ENCODE measurements around the gene EXOC3. TPM values are rescaled to one million over a fixed set of nuclear protein-coding genes. Genes with fewer than 3 reads are reported as not detected.

EXOC3 gene
- total RNA-seq, 1 experiment from 2014 or later: 52.4 TPM

DNA sequence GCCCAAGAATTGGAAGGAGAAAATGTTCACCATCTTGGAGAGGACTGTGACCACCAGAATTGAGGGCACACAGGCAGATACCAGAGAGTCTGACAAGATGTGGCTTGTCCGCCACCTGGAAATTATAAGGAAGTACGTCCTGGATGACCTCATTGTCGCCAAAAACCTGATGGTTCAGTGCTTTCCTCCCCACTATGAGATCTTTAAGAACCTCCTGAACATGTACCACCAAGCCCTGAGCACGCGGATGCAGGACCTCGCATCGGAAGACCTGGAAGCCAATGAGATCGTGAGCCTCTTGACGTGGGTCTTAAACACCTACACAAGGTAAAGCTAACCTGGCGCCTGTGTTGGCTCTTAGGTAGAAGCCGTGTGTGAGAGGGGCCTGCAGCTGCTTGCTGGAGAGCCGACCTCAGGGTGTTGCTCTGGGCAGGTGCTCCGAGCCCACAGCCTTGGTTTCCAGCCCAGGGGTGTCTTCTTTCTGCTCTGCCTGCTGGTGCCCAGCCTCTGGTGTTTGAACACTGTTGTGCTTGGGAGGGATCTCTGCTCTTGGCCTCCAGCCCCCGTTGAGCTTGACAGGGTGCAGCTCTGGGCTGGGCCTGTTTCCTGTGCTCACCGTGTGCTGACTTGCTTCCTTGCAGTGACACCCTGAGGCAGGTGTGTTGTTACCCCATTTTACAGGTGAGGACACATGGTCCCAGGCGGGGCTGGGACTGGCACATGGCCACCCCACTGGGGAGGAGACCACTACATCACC lies 10.9 kb downstream of the EXOC3 start:
- Histone ChIP-seq H3K9me2 (ENCODE audit: insufficient read depth) (no peaks in the 10 kb centered on the region), H3K27me3 (ENCODE audit: insufficient read depth, low read length) (no peaks in the 10 kb centered on the region), H3K4me1 (ENCODE audit: control insufficient read depth in 1 of 2, insufficient read depth in 2 of 2, low read length in 2 of 2) (peaks cover 0 to 8% of the 10 kb centered on the region in 2 experiments; a peak in 2 of 4 replicates), H2AFZ (ENCODE audit: low read depth, low read length, poor library complexity, severe bottlenecking) (no peak overlapping the region), H3K9me3 (ENCODE audit: control insufficient read depth in 1 of 2, insufficient read depth in 1 of 2, low read depth in 1 of 2, low read length in 2 of 2) (peaks cover 0 to 10% of the 10 kb centered on the region in 2 experiments; a peak in 1 of 4 replicates), H3K4me2 (ENCODE audit: low read length) (no peak overlapping the region), H3K4me3 (replicated peaks in 1 of 2; ENCODE audit: low read depth in 1 of 2, low read length in 2 of 2) (no peak overlapping the region), H3K79me2 (ENCODE audit: insufficient read depth, low read length) (peaks cover 82% of the 10 kb centered on the region), H4K20me1 (ENCODE audit: insufficient read depth) (no peaks in the 10 kb centered on the region), H3K9ac (ENCODE audit: low read length) (no peak overlapping the region), H3K36me3 (ENCODE audit: control insufficient read depth in 1 of 2, insufficient read depth in 2 of 2, low read length in 2 of 2) (peaks cover 26 to 53% of the 10 kb centered on the region in 2 experiments), H3K27ac (ENCODE audit: low read depth, low read length) (no peak overlapping the region)
- TF ChIP-seq FOSL1 (IDR thresholded peaks at IDR 0.05; ENCODE audit: low read depth) (no peak), EZH2phosphoT487 (IDR thresholded peaks at IDR 0.05; ENCODE audit: borderline replicate concordance) (no peak), EGR1 (IDR thresholded peaks at IDR 0.05; ENCODE audit: low read depth) (no peak), TCF7L2 (IDR thresholded peaks at IDR 0.05; ENCODE audit: borderline replicate concordance, extremely low read depth, insufficient read depth, insufficient read length) (no peak), EZH2 (IDR thresholded peaks at IDR 0.05) (no peak), CBX3 (IDR thresholded peaks at IDR 0.05; ENCODE audit: low read depth) (no peak), POLR2A (IDR thresholded peaks at IDR 0.05; ENCODE audit: borderline replicate concordance, extremely low read depth, insufficient read depth, insufficient read length) (no peak)
- TF ChIP-seq, protein P1, sequence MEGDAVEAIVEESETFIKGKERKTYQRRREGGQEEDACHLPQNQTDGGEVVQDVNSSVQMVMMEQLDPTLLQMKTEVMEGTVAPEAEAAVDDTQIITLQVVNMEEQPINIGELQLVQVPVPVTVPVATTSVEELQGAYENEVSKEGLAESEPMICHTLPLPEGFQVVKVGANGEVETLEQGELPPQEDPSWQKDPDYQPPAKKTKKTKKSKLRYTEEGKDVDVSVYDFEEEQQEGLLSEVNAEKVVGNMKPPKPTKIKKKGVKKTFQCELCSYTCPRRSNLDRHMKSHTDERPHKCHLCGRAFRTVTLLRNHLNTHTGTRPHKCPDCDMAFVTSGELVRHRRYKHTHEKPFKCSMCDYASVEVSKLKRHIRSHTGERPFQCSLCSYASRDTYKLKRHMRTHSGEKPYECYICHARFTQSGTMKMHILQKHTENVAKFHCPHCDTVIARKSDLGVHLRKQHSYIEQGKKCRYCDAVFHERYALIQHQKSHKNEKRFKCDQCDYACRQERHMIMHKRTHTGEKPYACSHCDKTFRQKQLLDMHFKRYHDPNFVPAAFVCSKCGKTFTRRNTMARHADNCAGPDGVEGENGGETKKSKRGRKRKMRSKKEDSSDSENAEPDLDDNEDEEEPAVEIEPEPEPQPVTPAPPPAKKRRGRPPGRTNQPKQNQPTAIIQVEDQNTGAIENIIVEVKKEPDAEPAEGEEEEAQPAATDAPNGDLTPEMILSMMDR (IDR thresholded peaks at IDR 0.05 in 2 of 3, conservative IDR thresholded peaks at IDR 0.05 in 1 of 3; ENCODE audit: borderline replicate concordance in 1 of 3, insufficient read depth in 1 of 3, low read depth in 2 of 3, low read length in 2 of 3): no peak
- TF ChIP-seq, protein P2, sequence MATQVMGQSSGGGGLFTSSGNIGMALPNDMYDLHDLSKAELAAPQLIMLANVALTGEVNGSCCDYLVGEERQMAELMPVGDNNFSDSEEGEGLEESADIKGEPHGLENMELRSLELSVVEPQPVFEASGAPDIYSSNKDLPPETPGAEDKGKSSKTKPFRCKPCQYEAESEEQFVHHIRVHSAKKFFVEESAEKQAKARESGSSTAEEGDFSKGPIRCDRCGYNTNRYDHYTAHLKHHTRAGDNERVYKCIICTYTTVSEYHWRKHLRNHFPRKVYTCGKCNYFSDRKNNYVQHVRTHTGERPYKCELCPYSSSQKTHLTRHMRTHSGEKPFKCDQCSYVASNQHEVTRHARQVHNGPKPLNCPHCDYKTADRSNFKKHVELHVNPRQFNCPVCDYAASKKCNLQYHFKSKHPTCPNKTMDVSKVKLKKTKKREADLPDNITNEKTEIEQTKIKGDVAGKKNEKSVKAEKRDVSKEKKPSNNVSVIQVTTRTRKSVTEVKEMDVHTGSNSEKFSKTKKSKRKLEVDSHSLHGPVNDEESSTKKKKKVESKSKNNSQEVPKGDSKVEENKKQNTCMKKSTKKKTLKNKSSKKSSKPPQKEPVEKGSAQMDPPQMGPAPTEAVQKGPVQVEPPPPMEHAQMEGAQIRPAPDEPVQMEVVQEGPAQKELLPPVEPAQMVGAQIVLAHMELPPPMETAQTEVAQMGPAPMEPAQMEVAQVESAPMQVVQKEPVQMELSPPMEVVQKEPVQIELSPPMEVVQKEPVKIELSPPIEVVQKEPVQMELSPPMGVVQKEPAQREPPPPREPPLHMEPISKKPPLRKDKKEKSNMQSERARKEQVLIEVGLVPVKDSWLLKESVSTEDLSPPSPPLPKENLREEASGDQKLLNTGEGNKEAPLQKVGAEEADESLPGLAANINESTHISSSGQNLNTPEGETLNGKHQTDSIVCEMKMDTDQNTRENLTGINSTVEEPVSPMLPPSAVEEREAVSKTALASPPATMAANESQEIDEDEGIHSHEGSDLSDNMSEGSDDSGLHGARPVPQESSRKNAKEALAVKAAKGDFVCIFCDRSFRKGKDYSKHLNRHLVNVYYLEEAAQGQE (IDR thresholded peaks at IDR 0.05; ENCODE audit: low read depth): no peak
- TF ChIP-seq, protein P3, sequence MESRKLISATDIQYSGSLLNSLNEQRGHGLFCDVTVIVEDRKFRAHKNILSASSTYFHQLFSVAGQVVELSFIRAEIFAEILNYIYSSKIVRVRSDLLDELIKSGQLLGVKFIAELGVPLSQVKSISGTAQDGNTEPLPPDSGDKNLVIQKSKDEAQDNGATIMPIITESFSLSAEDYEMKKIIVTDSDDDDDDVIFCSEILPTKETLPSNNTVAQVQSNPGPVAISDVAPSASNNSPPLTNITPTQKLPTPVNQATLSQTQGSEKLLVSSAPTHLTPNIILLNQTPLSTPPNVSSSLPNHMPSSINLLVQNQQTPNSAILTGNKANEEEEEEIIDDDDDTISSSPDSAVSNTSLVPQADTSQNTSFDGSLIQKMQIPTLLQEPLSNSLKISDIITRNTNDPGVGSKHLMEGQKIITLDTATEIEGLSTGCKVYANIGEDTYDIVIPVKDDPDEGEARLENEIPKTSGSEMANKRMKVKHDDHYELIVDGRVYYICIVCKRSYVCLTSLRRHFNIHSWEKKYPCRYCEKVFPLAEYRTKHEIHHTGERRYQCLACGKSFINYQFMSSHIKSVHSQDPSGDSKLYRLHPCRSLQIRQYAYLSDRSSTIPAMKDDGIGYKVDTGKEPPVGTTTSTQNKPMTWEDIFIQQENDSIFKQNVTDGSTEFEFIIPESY (IDR thresholded peaks at IDR 0.05; ENCODE audit: extremely low read depth, insufficient replicate concordance, low read length): no peak
- DNase-seq (ENCODE audit: low read depth, low spot score) (no peak), ATAC-seq (no peak)
- ChIA-PET CTCF (no interaction called here), RAD21 (ENCODE audit: low non-redundant PET in 1 of 2, low total read pairs in 2 of 2, uncharacterized antibody in 2 of 2, unreplicated experiment in 2 of 2) (no interaction called here), POLR2A (no interaction called here)
- BruUV-seq (replicated peaks): no TSS peak
- intact Hi-C loops (cut with micrococcal nuclease): loop anchor here (10.0 kb wide), 1 partner anchor 161 kb away; the partner anchor contains the start of gene CEP72
